ENCODE data around the gene TRIML1. TPM values are rescaled to one million over a fixed set of nuclear protein-coding genes. Genes with fewer than 3 reads are reported as not detected.
"Not testable (repeated sequence)": the region's sequence is repeated elsewhere in the genome, so short reads cannot be mapped to it uniquely, and the experiment has no call there.

The TRIML1 gene
- total RNA-seq, 3 donors from 2014 or later, result not detected

GRCh38 chr4:188147176-188147575 lies 7.9 kb downstream of the TRIML1 start:
- no peaks in the 10 kb centered on the region for H3K9me3 ChIP-seq
- no peaks in the 10 kb centered on the region for H3K36me3 ChIP-seq
- H3K4me1 ChIP-seq, result no peaks in the 10 kb centered on the region
- TF ChIP-seq POLR2A (IDR thresholded peaks at IDR 0.05) (no peak), POLR2AphosphoS5 (IDR thresholded peaks at IDR 0.05) (no peak)
- TF ChIP-seq, protein P1, sequence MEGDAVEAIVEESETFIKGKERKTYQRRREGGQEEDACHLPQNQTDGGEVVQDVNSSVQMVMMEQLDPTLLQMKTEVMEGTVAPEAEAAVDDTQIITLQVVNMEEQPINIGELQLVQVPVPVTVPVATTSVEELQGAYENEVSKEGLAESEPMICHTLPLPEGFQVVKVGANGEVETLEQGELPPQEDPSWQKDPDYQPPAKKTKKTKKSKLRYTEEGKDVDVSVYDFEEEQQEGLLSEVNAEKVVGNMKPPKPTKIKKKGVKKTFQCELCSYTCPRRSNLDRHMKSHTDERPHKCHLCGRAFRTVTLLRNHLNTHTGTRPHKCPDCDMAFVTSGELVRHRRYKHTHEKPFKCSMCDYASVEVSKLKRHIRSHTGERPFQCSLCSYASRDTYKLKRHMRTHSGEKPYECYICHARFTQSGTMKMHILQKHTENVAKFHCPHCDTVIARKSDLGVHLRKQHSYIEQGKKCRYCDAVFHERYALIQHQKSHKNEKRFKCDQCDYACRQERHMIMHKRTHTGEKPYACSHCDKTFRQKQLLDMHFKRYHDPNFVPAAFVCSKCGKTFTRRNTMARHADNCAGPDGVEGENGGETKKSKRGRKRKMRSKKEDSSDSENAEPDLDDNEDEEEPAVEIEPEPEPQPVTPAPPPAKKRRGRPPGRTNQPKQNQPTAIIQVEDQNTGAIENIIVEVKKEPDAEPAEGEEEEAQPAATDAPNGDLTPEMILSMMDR (IDR thresholded peaks at IDR 0.05), result no peak
- DNase-seq (ENCODE audit: low spot score in 2 of 2), result no peak
- intact Hi-C loops (cut with DNase I; ENCODE audit: low total_unique reads), result no loop called here
- H3K27ac ChIP-seq, result no peak overlapping the region
- no peaks in the 10 kb centered on the region for H3K27me3 ChIP-seq
- no peak overlapping the region for H3K4me3 ChIP-seq

DNA sequence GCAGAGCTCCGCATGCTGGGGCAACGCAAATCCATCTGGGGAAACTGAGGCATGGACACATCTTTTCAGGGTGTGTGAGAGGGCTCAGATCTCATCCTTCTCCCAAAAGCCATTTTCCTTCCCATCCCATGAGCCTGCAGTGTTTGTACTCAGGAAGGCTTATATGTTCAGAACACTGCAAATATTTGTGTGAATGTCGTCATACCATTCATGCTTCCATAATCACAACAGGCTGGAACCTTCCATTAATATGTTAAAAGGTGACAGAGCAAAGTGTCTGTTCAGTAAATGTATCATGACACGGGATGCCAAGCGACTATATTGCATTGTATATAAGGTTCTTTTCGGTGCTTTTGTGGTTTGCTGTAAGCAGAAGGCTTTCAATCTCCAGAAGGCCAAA lies 8.5 kb downstream of the TRIML1 start:
- DNase-seq (ENCODE audit: low spot score in 2 of 2), result no peak
- H3K4me3 ChIP-seq, result no peak overlapping the region
- H3K27ac ChIP-seq, result no peak overlapping the region
- no peak for TF ChIP-seq POLR2AphosphoS5 (IDR thresholded peaks at IDR 0.05)
- H3K36me3 ChIP-seq, result no peaks in the 10 kb centered on the region
- no peaks in the 10 kb centered on the region for H3K4me1 ChIP-seq
- intact Hi-C loops (cut with DNase I; ENCODE audit: low total_unique reads), result no loop called here
- H3K9me3 ChIP-seq, result no peaks in the 10 kb centered on the region
- no peaks in the 10 kb centered on the region for H3K27me3 ChIP-seq

GRCh38 chr4:188154668-188155405 lies 15.6 kb downstream of the TRIML1 start:
- Histone ChIP-seq H3K36me3 (no peaks in the 10 kb centered on the region), H3K27me3 (no peaks in the 10 kb centered on the region), H3K4me1 (no peaks in the 10 kb centered on the region), H3K27ac (no peak overlapping the region), H3K4me3 (no peak overlapping the region), H3K9me3 (peaks cover 0 to 8% of the 10 kb centered on the region in 2 donors)
- TF ChIP-seq POLR2AphosphoS5 (IDR thresholded peaks at IDR 0.05) (no peak), POLR2A (IDR thresholded peaks at IDR 0.05) (no peak)
- TF ChIP-seq, protein P1 (IDR thresholded peaks at IDR 0.05), result no peak
- intact Hi-C loops (cut with DNase I; ENCODE audit: low total_unique reads), result no loop called here
- DNase-seq (ENCODE audit: low spot score in 2 of 2), result no peak

GRCh38 chr4:188158336-188158735 lies 19.1 kb downstream of the TRIML1 start:
- intact Hi-C loops (cut with DNase I; ENCODE audit: low total_unique reads), result no loop called here
- no peak for DNase-seq (ENCODE audit: low spot score in 2 of 2)
- no peaks in the 10 kb centered on the region for H3K4me1 ChIP-seq
- H3K27me3 ChIP-seq, result no peaks in the 10 kb centered on the region
- TF ChIP-seq POLR2AphosphoS5 (IDR thresholded peaks at IDR 0.05) (no peak), POLR2A (IDR thresholded peaks at IDR 0.05) (no peak)
- no peaks in the 10 kb centered on the region for H3K36me3 ChIP-seq
- H3K4me3 ChIP-seq, result no peak overlapping the region
- no peak overlapping the region for H3K27ac ChIP-seq
- peaks cover 0 to 8% of the 10 kb centered on the region in 2 donors for H3K9me3 ChIP-seq

DNA sequence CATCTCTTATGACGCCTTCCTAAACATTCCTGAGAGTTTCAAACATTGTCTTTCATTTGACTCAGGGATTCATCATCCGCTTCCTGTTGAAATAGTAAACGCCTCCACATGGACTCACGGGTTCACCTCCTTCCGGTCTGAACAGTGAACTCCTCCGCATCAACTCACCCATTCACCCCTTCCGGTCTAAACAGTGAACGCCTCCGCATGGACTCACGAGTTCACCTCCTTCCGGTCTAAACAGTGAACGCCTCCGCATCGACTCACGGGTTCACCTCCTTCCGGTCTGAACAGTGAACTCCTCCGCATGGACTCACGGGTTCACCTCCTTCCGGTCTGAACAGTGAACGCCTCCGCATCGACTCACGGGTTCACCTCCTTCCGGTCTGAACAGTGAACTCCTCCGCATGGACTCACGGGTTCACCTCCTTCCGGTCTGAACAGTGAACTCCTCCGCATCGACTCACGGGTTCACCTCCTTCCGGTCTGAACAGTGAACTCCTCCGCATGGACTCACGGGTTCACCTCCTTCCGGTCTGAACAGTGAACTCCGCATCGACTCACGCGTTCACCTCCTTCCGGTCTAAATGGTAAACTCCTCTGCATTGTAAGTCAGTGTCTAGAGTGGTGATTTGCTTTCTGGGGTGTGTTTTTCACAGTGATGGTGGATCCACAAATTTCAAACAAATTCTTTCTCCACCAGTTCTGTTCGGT lies 20.4 kb downstream of the TRIML1 start:
- H3K27me3 ChIP-seq; intact Hi-C loops (cut with DNase I; ENCODE audit: low total_unique reads); H3K4me1 ChIP-seq; H3K36me3 ChIP-seq; H3K4me3 ChIP-seq; H3K9me3 ChIP-seq; H3K27ac ChIP-seq; DNase-seq (ENCODE audit: low spot score in 2 of 2): not testable (repeated sequence)

GRCh38 chr4:188160406-188160805 lies 21.2 kb downstream of the TRIML1 start:
- Histone ChIP-seq H3K4me3 (no peak overlapping the region), H3K36me3 (no peaks in the 10 kb centered on the region), H3K4me1 (no peaks in the 10 kb centered on the region), H3K27ac (no peak overlapping the region), H3K27me3 (no peaks in the 10 kb centered on the region), H3K9me3 (no peaks in the 10 kb centered on the region)
- DNase-seq (ENCODE audit: low spot score in 2 of 2), result no peak
- TF ChIP-seq, protein P1 (IDR thresholded peaks at IDR 0.05), result no peak
- TF ChIP-seq POLR2A (IDR thresholded peaks at IDR 0.05) (no peak), POLR2AphosphoS5 (IDR thresholded peaks at IDR 0.05) (no peak)
- intact Hi-C loops (cut with DNase I; ENCODE audit: low total_unique reads), result no loop called here
